ENCODE measurements around the gene DPYSL4. TPM values are rescaled to one million over a fixed set of nuclear protein-coding genes. Genes with fewer than 3 reads are reported as not detected.
"Not testable (repeated sequence)": the region's sequence is repeated elsewhere in the genome, so short reads cannot be mapped to it uniquely, and the experiment has no call there.

Gene DPYSL4
- polyA plus RNA-seq, 1 donor: 16.3 TPM

DNA sequence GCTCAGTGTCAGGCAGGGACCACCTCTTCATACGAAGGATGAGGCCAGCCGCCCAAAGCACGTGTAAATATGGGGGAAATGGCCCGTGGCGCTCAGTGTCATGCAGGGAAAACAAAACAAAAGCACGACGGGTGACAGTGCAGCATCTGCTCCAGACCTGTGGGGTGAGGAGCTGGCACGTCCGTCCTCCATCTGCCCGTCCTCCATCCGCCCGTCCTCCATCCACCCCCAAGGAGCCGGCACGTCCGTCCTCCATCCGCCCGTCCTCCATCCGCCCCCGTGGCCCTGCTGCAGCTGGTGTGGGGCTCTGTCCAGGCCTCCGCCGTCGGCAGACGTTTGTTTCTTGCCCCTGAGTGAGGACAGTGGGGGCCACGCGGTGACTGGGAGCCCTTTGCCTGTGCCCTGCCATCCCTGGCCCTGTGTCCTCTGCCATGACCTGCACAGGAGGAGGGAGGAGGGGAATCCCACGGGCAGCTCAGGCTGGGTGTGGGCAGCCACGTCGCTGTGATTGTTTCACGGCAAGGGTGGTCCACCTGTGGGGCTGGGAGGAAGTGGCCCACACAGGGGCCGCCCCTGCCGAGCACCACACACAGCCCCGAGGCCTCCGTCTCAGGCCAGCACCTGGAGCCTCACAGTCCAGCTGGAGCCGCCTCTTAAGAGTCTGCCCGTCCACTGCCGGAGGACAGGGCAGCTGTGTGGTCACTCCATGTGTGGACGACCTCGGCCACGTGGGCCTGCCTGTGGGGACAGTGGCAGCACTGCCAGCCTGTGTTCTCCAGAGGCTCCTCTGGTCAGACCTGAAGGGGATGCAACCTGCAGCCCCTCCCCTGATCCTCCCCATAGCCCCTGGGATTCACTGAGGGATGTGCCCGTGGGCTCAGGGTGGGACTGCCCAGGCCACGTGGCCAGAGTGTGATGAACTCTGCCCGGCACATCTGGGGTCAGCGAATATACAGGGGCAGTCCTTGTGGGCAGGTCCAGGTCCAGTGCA, 38.2 kb upstream of the DPYSL4 start:
- DNase-seq: no peak

DNA sequence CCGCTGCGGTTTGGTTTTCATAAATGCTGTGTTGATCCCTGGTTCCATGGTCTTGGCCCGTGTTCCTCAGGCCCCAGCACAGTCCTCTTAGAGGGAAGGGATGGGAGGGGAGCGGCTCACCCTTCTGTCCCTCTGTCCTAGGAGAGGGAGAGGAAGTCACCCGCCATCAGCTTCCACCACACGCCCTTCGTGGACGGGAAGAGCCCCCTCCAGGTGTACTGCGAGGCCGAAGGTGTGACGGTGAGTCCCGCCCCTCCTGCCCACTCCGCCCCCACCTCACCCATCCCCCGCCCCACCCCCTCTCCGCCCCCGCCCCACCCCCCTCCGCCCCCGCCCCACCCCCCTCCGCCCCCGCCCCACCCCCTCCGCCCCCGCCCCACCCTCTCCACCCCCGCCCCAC, 37.5 kb upstream of the DPYSL4 start:
- no peak for DNase-seq

- DNase-seq: no peak
These were observed 36.8 kb upstream of the DPYSL4 start for GRCh38 chr10:132149917-132150316.

- DNase-seq: no peak
These were observed 36.0 kb upstream of the DPYSL4 start for GRCh38 chr10:132150777-132151176.

GRCh38 chr10:132151286-132151950, 35.3 kb upstream of the DPYSL4 start:
- no peak for DNase-seq

GRCh38 chr10:132151951-132152505, 34.7 kb upstream of the DPYSL4 start:
- DNase-seq: no peak

DNA sequence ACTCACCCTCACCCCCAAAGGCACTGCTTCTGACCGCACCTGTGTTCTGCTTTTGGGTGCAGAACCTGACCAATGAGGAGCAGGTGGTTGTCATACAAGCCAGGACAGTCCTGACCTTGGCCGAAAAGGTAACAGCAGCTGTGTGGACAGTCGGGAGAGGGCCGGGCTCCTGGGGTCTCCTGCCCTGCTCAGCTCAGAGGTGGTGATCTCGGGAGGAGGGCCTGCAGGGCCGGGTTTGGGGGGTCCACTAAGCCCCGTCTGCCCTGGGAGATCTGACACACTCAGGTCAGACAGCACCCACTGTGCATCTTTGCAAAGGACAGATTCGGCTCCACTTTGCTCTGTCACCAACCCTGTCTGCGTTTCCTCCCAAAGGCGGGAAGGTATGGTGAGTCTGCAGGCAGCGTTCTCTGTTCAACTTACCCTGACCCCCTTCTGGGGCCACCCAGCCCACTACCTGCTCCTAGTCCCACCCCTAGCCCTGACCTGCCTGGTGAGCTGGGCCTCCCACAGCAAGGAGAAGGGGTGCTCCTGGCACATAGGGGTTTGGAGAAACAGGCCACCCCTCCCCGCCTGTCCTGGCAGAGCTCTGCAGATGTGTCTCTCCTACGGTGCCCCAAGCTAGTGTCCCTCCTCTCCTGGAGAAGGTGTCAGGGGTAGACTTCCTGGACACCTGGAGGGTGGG, 33.7 kb upstream of the DPYSL4 start:
- no peak for DNase-seq

DNA sequence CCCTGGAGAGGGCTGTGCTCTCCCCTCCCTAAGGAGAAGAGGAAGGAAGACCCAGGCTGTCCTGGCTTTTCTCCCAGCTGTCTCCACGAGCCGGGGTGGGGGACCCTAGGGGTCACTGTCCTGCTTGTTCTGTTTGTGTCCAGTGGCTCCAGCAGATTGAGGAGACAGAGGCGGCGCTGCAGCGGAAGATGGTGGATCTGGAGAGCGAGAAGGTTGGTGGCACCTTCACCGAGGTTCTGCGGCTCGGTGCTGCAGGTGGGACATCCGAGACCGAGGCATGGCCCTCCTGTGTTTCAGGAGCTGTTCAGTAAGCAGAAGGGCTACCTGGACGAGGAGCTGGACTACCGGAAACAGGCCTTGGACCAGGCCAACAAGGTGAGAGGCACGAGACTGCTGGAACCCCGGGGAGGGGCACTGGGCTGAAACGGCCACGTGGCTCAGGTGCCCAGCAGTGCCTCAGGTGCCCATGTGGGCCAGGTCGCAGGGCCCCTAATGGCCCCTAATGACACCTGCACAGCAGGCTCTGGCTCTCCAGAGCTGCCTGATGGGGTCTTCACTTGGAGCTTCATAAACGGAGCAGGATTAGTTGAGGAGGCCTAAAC, 33.0 kb upstream of the DPYSL4 start:
- DNase-seq: no peak

DNA sequence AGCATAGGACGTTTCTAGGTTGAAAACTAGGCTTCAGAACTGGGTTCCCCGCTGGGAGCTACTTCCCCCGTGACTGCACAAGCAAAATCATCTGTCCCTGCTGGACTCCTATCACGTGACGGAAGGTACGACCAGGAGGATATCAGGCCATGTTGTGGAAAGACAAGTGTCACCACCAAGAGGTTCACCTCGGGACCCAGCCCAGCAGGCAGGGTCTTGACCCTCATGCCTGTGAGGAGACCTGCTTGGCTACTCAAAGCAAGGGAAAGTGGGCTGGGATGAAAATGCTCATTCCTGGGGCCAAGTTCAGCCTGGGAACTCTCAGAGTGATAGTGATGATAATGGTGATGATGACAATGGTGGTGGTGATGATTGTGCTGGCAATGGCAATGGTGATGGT, 32.3 kb upstream of the DPYSL4 start:
- no peak for DNase-seq

- no peak for DNase-seq
These were observed 31.8 kb upstream of the DPYSL4 start for GRCh38 chr10:132154931-132155330.

GRCh38 chr10:132155723-132156381, 30.9 kb upstream of the DPYSL4 start:
- no peak for DNase-seq

DNA sequence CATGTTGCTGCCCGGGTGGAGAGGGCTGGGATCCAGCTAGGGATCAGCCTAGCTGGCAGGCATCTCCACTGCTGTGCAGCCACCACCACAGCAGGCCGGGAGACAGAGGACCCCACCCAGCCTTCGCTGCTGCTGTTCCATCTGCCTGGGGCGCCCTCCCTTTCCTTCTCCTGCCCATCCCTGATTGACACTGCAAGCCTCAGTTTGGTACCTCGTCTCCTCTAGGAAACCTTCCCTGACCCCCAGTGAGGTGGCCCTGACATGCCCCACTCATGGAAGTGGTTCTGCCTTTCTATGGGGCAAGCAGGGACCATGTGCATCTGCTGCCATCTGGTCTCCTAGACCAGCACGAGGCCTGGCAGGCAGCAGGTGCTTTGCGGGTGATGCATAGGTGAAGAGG, 30.4 kb upstream of the DPYSL4 start:
- DNase-seq: no peak

- no peak for DNase-seq
These were observed 29.6 kb upstream of the DPYSL4 start for GRCh38 chr10:132157101-132157500.

- no peak for DNase-seq
These were observed 28.5 kb upstream of the DPYSL4 start for GRCh38 chr10:132158122-132158741.

GRCh38 chr10:132158823-132159222, 27.9 kb upstream of the DPYSL4 start:
- no peak for DNase-seq

DNA sequence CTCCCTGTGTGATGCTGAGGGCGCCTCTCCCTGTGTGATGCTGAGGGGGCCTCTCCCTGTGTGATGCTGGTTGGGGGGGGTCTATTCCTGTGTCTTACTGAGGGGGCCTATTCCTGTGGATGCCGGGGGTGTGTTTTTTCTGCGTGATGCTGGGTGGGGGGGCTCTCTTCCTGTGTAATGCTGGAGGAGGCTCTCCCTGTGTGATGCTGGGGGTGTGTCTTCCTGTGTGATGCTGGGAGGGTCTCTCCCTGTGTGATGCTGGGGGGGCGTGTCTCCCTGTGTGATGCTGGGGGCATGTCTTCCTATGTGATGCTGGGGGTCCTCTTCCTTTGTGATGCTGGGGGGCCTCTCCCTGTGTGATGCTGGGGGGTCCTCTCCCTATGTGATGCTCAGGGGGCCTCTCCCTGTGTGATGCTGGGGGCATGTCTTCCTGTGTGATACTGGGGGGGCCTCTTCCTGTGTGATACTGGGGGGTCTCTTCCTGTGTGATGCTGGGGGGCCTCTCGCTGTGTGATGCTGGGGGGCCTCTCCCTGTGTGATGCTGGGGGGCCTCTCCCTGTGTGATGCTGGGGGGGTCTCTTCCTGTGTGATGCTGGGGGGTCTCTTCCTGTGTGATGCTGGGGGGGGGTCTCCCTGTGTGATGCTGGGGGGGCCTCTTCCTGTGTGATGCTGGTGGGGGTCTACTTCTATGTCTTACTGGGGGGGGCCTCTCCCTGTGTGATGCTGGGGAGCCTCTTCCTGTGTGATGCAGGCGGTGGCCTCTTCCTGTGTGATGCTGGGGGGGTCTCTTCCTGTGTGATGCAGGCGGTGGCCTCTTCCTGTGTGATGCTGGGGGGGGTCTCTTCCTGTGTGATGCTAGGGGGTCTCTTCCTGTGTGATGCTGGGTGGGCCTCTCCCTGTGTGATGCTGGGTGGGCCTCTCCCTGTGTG, 27.2 kb upstream of the DPYSL4 start:
- DNase-seq: not testable (repeated sequence)

GRCh38 chr10:132160231-132160630, 26.5 kb upstream of the DPYSL4 start:
- not testable (repeated sequence) for DNase-seq

- DNase-seq: not testable (repeated sequence)
These were observed 25.7 kb upstream of the DPYSL4 start for GRCh38 chr10:132160834-132161622.

- no peak for DNase-seq
These were observed 24.7 kb upstream of the DPYSL4 start for GRCh38 chr10:132162021-132162531.

All from left kidney (tissue), 2 donors.